ENCODE results near the gene TEX38. TPM values are rescaled to one million over a fixed set of nuclear protein-coding genes. Genes with fewer than 3 reads are reported as not detected.

Gene TEX38
- not detected in 2 replicates for total RNA-seq (2014; rRNA removed)
- Bru-seq, nascent RNA, result percentile 20 among the genes with signal in this experiment
- not detected for BruChase-seq, experiment 1, labeled RNA remaining after a 6-hour chase
- percentile 22 among the genes with signal in this experiment for BruChase-seq, experiment 2, labeled RNA remaining after a 2-hour chase
- long read RNA-seq, result 0 reads

DNA sequence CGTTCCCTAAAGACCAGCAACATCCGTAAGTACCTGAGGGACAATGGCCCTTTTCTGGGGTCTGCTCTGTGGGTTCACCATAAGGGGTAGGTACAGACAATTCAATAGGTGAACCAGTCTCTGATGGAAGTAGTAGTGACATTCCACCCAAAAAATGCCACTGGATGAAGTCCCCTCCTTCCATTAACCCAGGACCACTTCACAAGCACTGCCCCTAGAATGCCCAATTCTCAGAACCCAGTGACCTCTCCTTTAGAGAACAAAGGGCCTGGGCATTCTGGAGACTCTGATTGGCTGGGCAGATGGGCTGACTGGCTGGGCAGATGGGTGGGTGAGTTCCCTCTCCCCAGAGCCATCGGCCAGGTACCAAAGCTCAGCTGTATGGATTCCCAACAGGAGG, at the start of gene TEX38:
TSS of gene TEX38 (plus strand) at position 301 of the 400 bp plus-strand sequence. CDS start at position 382, 81 bp downstream.
- POLR2A ChIA-PET (ENCODE audit: unreplicated experiment), result no interaction called here
- peaks cover 13% of the 10 kb centered on the region for H3K79me2 ChIP-seq (ENCODE audit: low read length)
- H3K9me3 ChIP-seq (ENCODE audit: low read length), result no peaks in the 10 kb centered on the region

GRCh38 chr1:46621930-46622329, 49.7 kb upstream of the TEX38 start:
- Histone ChIP-seq H3K4me3 (ENCODE audit: low read length) (peak overlapping the region; percentile 21; the same call in 1 of the 2 replicates), H3K27ac (ENCODE audit: low read length) (peak overlapping the region; percentile 74), H3K36me3 (ENCODE audit: low read depth, low read length) (no peaks in the 10 kb centered on the region), H3K4me2 (ENCODE audit: low read length) (peak overlapping the region; percentile 69), H3K4me1 (ENCODE audit: insufficient read depth, low read length) (peaks cover 28% of the 10 kb centered on the region), H3K9me2 (replicated peaks; ENCODE audit: low read length) (no peaks in the 10 kb centered on the region), H2AFZ (ENCODE audit: low read length) (peak overlapping the region; percentile 51), H3F3A (ENCODE audit: low read length, unreplicated experiment) (no peaks in the 10 kb centered on the region), H3K9me3 (ENCODE audit: low read length) (no peaks in the 10 kb centered on the region), H3K79me2 (ENCODE audit: low read length) (no peaks in the 10 kb centered on the region), H3K9ac (ENCODE audit: low read length) (no peak overlapping the region), H4K20me1 (ENCODE audit: low read length) (no peaks in the 10 kb centered on the region), H3K27me3 (ENCODE audit: low read length) (no peaks in the 10 kb centered on the region)
- ATAC-seq, result peak; percentile 93
- BruUV-seq (replicated peaks), result no TSS peak
- TF ChIP-seq EZH2 (IDR thresholded peaks at IDR 0.05; ENCODE audit: low read length, unreplicated experiment) (no peak), EZH2phosphoT487 (IDR thresholded peaks at IDR 0.05; ENCODE audit: borderline replicate concordance, low read length) (no peak), CTCF (conservative IDR thresholded peaks at IDR 0.05; ENCODE audit: low read depth, low read length) (no peak)
- CTCF ChIA-PET, result interaction anchor here (1.4 kb wide), 1 partner anchor 10 kb away, joined by 3 read pairs; no protein-coding TSS in a partner anchor
- POLR2A ChIA-PET (ENCODE audit: unreplicated experiment), result interaction anchor here (0.7 kb wide), 1 partner anchor 18 kb away, joined by 3 read pairs; the partner anchor contains the start of gene MKNK1
- DNase-seq, result peak; percentile 77
- intact Hi-C loops (cut with micrococcal nuclease), result loop anchor here (2.0 kb wide), 2 partner anchors 21 to 97 kb away; partner anchors contain the start of gene EFCAB14

More for the DNA sequence above, at the start of gene TEX38:
- no peak for ATAC-seq
- no peaks in the 10 kb centered on the region for H3F3A ChIP-seq (ENCODE audit: low read length, unreplicated experiment)
- H3K4me3 ChIP-seq (ENCODE audit: low read length), result no peak within 1 kb of the TSS
- BruUV-seq (replicated peaks), result no TSS peak
- no peaks in the 10 kb centered on the region for H3K27me3 ChIP-seq (ENCODE audit: low read length)
- no peak within 1 kb of the TSS for H3K9ac ChIP-seq (ENCODE audit: low read length)
- H3K4me2 ChIP-seq (ENCODE audit: low read length), result no peak within 1 kb of the TSS
- H3K4me1 ChIP-seq (ENCODE audit: insufficient read depth, low read length), result peaks cover 20% of the 10 kb centered on the region
- no peak within 1 kb of the TSS for H2AFZ ChIP-seq (ENCODE audit: low read length)
- CTCF ChIA-PET, result no interaction called here
- TF ChIP-seq EZH2phosphoT487 (IDR thresholded peaks at IDR 0.05; ENCODE audit: borderline replicate concordance, low read length) (no peak), CTCF (conservative IDR thresholded peaks at IDR 0.05; ENCODE audit: low read depth, low read length) (no peak), EZH2 (IDR thresholded peaks at IDR 0.05; ENCODE audit: low read length, unreplicated experiment) (no peak)
- no peaks in the 10 kb centered on the region for H4K20me1 ChIP-seq (ENCODE audit: low read length)
- peaks cover 12% of the 10 kb centered on the region; the same call in 1 of the 2 replicates for H3K36me3 ChIP-seq (ENCODE audit: low read depth, low read length)
- H3K27ac ChIP-seq (ENCODE audit: low read length), result no peak within 1 kb of the TSS
- no peaks in the 10 kb centered on the region for H3K9me2 ChIP-seq (replicated peaks; ENCODE audit: low read length)
- no peak for DNase-seq
- intact Hi-C loops (cut with micrococcal nuclease), result no loop called here

DNA sequence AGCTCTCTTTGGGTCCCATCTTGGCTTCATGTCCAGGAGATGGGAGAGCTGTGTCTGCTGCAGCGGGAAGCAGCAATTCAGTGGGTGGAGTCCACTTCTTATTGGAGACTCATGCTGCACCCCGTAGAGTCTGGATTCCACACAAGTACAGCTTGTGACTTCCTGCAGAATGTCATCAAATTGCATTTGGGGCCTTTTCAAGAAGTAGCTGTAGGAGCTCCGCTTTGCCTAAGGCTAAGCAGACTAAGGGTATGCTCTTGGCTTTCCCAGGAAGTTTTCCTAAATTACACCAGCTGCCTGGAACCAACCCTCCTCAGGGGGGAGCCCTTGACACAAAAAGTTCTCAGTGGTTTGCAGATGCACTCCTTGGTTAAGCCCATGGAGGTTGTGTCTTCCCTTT, 49.3 kb upstream of the TEX38 start:
- H2AFZ ChIP-seq (ENCODE audit: low read length), result peak overlapping the region; percentile 51
- H4K20me1 ChIP-seq (ENCODE audit: low read length), result no peaks in the 10 kb centered on the region
- no peaks in the 10 kb centered on the region for H3K27me3 ChIP-seq (ENCODE audit: low read length)
- no peaks in the 10 kb centered on the region for H3K9me3 ChIP-seq (ENCODE audit: low read length)
- ATAC-seq (peak; percentile 66), DNase-seq (peak; percentile 64)
- CTCF ChIA-PET, result interaction anchor here (1.4 kb wide), 1 partner anchor 11 kb away, joined by 3 read pairs; no protein-coding TSS in a partner anchor
- H3K4me2 ChIP-seq (ENCODE audit: low read length), result peak overlapping the region; percentile 69
- no peaks in the 10 kb centered on the region for H3K79me2 ChIP-seq (ENCODE audit: low read length)
- POLR2A ChIA-PET (ENCODE audit: unreplicated experiment), result interaction anchor here (0.7 kb wide), 1 partner anchor 18 kb away, joined by 3 read pairs; the partner anchor contains the start of gene MKNK1
- intact Hi-C loops (cut with micrococcal nuclease), result loop anchor here (2.0 kb wide), 2 partner anchors 20 to 96 kb away; partner anchors contain the start of gene EFCAB14
- H3K9me2 ChIP-seq (replicated peaks; ENCODE audit: low read length), result no peaks in the 10 kb centered on the region
- TSS peak; percentile 58 for BruUV-seq (replicated peaks)
- no peak for TF ChIP-seq EZH2 (IDR thresholded peaks at IDR 0.05; ENCODE audit: low read length, unreplicated experiment)
- TF ChIP-seq CTCF (conservative IDR thresholded peaks at IDR 0.05; ENCODE audit: low read depth, low read length), result peak; percentile 72
- H3K9ac ChIP-seq (ENCODE audit: low read length), result no peak overlapping the region
- H3K4me1 ChIP-seq (ENCODE audit: insufficient read depth, low read length), result peaks cover 24% of the 10 kb centered on the region
- H3F3A ChIP-seq (ENCODE audit: low read length, unreplicated experiment), result no peaks in the 10 kb centered on the region
- no peaks in the 10 kb centered on the region for H3K36me3 ChIP-seq (ENCODE audit: low read depth, low read length)
- H3K27ac ChIP-seq (ENCODE audit: low read length), result peak overlapping the region; percentile 74
- H3K4me3 ChIP-seq (ENCODE audit: low read length), result peak overlapping the region; percentile 21; the same call in 1 of the 2 replicates
